AG04450 (cell line): ENCODE results near the gene TM9SF3. TPM values are rescaled to one million over a fixed set of nuclear protein-coding genes. Genes with fewer than 3 reads are reported as not detected.

Experiments used
- CTCF ChIA-PET: fragments of 300-600, 350-600 bp; formaldehyde crosslinking; extraction: SDS; loops from one replicate; lab custom pipeline; 2022; ENCODE audit warnings: antibody characterized with exemption, inconsistent platforms; lab: Charles Lee
- POLR2A ChIA-PET: fragments of 350-600 bp; formaldehyde crosslinking; extraction: SDS; loops from one replicate; lab custom pipeline; 2021; ENCODE audit warnings: antibody characterized with exemption, inconsistent platforms; lab: Yijun Ruan, JAX
- DNase-seq: peaks from one replicate; pipeline ENCODE4 v3.0.0-alpha.2; 2011; ENCODE audit warnings: low read depth, low spot score
- H3K27ac ChIP-seq: one replicate; pipeline ENCODE4 v1.5.1; 2012; ENCODE audit warnings: low read depth, low read length, control low read depth
- H3K27me3 ChIP-seq: one replicate; pipeline ENCODE4 v1.6.0; 2012; ENCODE audit warnings: low read length; ENCODE audit not compliant: control insufficient read depth, insufficient read depth
- H3K4me3 ChIP-seq: 2 replicates; pipeline ENCODE4 v1.5.1; 2011; ENCODE audit warnings: mild to moderate bottlenecking, low read depth, low read length, control low read depth
- H3K9me3 ChIP-seq: 2 replicates; pipeline ENCODE4 v1.5.1; 2012; ENCODE audit warnings: low read length; ENCODE audit not compliant: control insufficient read depth, insufficient read depth
- CTCF ChIP-seq: IDR thresholded peaks from 2 replicates; pipeline ENCODE4 v1.5.1; 2011; ENCODE audit warnings: low read depth, low read length, control low read depth, inconsistent platforms
- polyA plus RNA-seq: library from polyadenylated mRNA; depleted of rRNA; stranded (reverse); fragments of >200 nt; gene quantifications from 2 replicates; pipeline ENCODE4 v1.2.3, GENCODE V29; 2011

The TM9SF3 gene
- polyA plus RNA-seq, 1 experiment = 90.7 TPM

- 0 out of 2 replicates have a peak, but pooled peaks have one; percentile 15 for TF ChIP-seq CTCF
- ChIA-PET CTCF (interaction anchor here (0.6 to 2.4 kb wide), 5 partner anchors 17 to 361 kb away, joined by 3 to 18 read pairs (median 3); partner anchors contain the start of genes TLL2 and ZNF518A), POLR2A (no interaction called here)
- no peak overlapping the region for H3K27ac ChIP-seq
- H3K27me3 ChIP-seq = no peaks in the 10 kb centered on the region
- no peak for DNase-seq
- no peak overlapping the region for H3K4me3 ChIP-seq
- H3K9me3 ChIP-seq = no peaks in the 10 kb centered on the region
Measured at GRCh38 chr10:96491303-96491702, 95.5 kb downstream of the TM9SF3 start.

GRCh38 chr10:96488161-96488935 is 98.5 kb downstream of the TM9SF3 start:
- DNase-seq = no peak

GRCh38 chr10:96482815-96483588 is 103.8 kb downstream of the TM9SF3 start:
- Histone ChIP-seq H3K27me3 (peaks cover 3% of the 10 kb centered on the region), H3K27ac (no peak overlapping the region), H3K4me3 (no peak overlapping the region), H3K9me3 (no peaks in the 10 kb centered on the region)
- no peak for TF ChIP-seq CTCF
- no peak for DNase-seq
- CTCF ChIA-PET = no interaction called here
- POLR2A ChIA-PET = no interaction called here

More at GRCh38 chr10:96488161-96488935, 98.5 kb downstream of the TM9SF3 start:
- no peak overlapping the region for H3K4me3 ChIP-seq
- no peaks in the 10 kb centered on the region for H3K9me3 ChIP-seq
- no peak for TF ChIP-seq CTCF
- POLR2A ChIA-PET = no interaction called here
- H3K27me3 ChIP-seq = peaks cover 2% of the 10 kb centered on the region
- H3K27ac ChIP-seq = no peak overlapping the region
- CTCF ChIA-PET = no interaction called here

DNA sequence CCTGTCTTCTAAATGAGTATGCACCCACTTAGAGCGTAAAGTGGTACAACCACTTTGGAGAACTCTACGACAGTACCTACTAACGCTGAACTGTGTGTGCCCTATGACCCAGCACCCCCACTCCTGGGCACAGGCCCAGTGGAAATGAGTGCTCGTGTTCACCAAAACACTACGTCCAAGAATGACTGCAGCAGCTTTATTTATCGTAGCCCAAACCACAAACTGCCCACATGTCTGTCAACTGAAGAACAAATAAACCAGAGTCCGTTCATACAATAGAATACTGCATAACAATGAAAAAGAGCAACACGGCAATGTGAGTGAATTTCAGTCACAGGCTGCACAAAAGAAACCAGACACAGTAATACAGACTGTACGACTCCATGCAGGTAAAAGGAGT is 108.5 kb downstream of the TM9SF3 start:
- no peak overlapping the region for H3K4me3 ChIP-seq
- H3K27me3 ChIP-seq = peaks cover 6% of the 10 kb centered on the region
- no peak overlapping the region for H3K27ac ChIP-seq
- no peak for TF ChIP-seq CTCF
- ChIA-PET CTCF (interaction anchor here (1.7 kb wide), 1 partner anchor 8 kb away, joined by 3 read pairs; no protein-coding TSS in a partner anchor), POLR2A (no interaction called here)
- no peaks in the 10 kb centered on the region for H3K9me3 ChIP-seq
- no peak for DNase-seq

GRCh38 chr10:96473866-96474265 is 112.9 kb downstream of the TM9SF3 start:
- H3K4me3 ChIP-seq = no peak overlapping the region
- no peak overlapping the region for H3K27ac ChIP-seq

More at GRCh38 chr10:96473866-96474265, 112.9 kb downstream of the TM9SF3 start:
- no peak for DNase-seq
- CTCF ChIA-PET = no interaction called here
- no peaks in the 10 kb centered on the region for H3K9me3 ChIP-seq
- H3K27me3 ChIP-seq = peaks cover 5% of the 10 kb centered on the region
- no peak for TF ChIP-seq CTCF
- POLR2A ChIA-PET = no interaction called here
